ENCODE measurements around the gene TRPM6.

The TRPM6 gene

DNA sequence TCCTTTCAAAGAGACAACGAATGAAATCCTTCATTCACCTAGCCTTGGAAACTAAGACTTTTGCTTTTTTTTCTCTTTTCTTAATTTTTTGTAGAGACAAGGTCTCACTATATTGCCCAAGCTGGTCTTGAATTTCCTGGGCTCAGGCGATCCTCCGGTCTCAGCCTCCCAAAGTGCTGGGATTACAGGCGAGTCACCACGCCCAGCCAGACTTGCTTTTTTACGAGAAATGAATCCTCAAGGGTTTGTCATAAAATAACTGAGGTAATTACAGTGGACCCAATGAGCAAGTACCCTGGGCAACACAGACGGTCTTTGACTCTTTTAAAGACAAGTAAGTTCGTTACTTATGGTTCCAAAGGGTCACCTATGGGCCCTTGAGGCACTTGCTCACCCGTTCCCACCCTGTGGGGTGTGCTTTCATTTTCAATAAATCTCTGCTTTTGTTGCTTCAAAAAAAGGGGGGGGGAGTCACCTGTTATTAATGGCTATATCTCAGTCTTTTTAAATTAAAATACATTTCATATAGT is 70.4 kb downstream of the TRPM6 start:
- H3K27ac ChIP-seq: no peak overlapping the region
- TF ChIP-seq ZFX (IDR thresholded peaks at IDR 0.05): no peak
- TF ChIP-seq, protein P1, sequence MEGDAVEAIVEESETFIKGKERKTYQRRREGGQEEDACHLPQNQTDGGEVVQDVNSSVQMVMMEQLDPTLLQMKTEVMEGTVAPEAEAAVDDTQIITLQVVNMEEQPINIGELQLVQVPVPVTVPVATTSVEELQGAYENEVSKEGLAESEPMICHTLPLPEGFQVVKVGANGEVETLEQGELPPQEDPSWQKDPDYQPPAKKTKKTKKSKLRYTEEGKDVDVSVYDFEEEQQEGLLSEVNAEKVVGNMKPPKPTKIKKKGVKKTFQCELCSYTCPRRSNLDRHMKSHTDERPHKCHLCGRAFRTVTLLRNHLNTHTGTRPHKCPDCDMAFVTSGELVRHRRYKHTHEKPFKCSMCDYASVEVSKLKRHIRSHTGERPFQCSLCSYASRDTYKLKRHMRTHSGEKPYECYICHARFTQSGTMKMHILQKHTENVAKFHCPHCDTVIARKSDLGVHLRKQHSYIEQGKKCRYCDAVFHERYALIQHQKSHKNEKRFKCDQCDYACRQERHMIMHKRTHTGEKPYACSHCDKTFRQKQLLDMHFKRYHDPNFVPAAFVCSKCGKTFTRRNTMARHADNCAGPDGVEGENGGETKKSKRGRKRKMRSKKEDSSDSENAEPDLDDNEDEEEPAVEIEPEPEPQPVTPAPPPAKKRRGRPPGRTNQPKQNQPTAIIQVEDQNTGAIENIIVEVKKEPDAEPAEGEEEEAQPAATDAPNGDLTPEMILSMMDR (conservative IDR thresholded peaks at IDR 0.05): no peak

DNA sequence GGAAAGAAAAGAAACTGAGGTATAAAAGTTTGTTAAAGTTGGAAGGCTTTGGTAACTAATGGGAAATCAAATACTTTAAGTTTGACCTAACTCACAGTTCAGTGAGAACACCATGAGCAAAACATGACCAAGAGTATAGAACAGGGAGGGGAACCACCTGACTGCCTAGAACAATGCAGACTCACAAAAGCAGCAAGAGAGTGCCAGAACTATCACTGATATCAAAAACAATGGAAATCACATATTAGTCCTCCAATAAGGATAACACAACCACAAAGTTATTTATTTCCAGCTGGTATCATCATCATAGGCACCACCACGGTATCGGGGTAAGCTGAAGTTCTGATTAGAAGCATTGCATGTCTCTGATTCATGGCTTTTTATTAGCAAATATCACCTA is 77.5 kb downstream of the TRPM6 start:
- TF ChIP-seq, protein P1 (conservative IDR thresholded peaks at IDR 0.05): no peak
- TF ChIP-seq ZFX (IDR thresholded peaks at IDR 0.05): no peak
- H3K27ac ChIP-seq: no peak overlapping the region

DNA sequence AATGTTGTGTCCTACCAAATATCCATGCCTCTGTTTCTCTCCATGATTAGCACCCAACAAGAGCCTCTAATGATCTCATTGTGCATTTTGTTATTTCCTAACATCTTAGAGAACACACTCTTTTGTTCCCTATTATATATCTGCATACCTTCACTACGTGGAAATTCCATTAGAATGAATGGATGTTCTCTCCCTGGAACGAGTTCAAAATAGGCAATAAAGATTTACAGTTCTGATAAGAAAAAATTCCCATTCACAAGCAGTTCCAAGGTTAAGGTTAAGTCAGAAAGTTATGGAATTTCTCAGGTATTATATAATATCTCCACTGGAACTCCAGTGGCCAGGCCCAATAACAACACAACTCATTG is 83.7 kb downstream of the TRPM6 start:
- no peak for TF ChIP-seq ZFX (IDR thresholded peaks at IDR 0.05)
- TF ChIP-seq, protein P1 (conservative IDR thresholded peaks at IDR 0.05): no peak
- no peak overlapping the region for H3K27ac ChIP-seq

DNA sequence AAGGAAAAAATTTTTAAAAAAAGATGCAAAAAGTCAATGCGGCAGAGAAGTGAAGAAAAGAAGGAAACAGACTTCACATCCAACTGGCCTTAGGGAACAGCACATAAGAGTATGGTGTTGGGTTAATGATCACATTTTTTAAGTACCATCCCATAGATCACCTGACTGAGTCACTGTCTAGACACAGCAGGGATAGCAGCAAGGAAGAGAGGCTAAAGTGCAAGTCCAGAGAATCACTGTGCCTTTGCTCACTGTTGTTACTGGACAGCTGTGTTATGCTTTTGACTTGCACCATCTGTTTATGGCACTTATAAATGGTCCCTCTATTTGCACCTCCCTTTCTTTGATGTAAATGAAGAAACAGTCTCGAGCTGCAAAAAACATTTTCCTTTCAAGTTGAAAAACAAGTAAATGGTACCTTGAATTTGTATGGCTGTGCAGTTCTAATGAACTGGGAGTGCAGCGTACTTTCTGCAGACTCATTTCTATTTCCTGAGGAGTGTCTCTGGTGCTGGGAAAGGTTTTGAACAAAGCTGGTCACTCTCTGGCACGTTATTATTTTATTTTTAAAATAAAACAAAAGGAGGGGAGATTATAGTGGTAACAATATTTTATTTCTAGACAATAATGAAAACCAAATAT is 84.2 kb downstream of the TRPM6 start:
- H3K27ac ChIP-seq: no peak overlapping the region
- TF ChIP-seq ZFX (IDR thresholded peaks at IDR 0.05): no peak
- TF ChIP-seq, protein P1 (conservative IDR thresholded peaks at IDR 0.05): no peak

DNA sequence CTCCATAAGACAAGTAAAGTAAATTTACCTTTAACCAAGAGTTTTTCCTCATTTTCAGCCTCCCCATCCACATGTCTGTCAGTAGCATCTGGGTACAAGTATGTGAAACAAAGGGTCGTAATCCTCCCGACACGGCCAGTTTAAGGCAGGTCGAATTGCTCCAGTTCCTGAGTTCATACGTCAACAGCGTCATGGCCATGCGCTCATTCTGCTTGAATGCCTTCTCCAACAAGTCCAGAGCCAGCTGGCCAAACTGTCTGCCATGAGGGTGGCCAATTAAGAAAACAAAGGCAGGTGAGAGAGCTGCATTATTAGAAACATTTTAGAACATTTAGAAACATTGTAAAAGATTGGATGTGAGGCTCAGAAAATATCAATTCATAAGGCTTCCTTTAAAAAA is 87.5 kb downstream of the TRPM6 start:
- TF ChIP-seq ZFX (IDR thresholded peaks at IDR 0.05): no peak
- TF ChIP-seq, protein P1 (conservative IDR thresholded peaks at IDR 0.05): no peak
- H3K27ac ChIP-seq: no peak overlapping the region

DNA sequence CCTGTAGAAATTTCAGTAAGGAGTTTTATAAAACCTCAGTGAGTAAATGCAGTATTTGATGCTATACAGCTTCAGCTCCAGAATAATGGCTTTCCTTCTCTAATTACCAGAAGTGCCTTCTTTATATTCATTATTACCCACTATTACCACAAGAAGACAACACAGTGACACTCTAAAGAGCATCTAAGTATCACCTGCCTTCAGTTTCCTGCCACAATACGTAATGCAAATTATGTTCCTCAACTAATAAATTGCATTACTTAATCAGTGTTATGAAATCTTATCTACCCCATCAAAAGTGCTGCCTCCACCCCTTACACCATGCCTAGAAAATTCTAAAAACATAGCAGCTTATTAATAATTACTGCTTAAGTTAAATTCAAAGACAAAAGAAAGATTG is 91.9 kb downstream of the TRPM6 start:
- TF ChIP-seq, protein P1 (conservative IDR thresholded peaks at IDR 0.05): no peak
- no peak for TF ChIP-seq ZFX (IDR thresholded peaks at IDR 0.05)
- H3K27ac ChIP-seq: no peak overlapping the region

DNA sequence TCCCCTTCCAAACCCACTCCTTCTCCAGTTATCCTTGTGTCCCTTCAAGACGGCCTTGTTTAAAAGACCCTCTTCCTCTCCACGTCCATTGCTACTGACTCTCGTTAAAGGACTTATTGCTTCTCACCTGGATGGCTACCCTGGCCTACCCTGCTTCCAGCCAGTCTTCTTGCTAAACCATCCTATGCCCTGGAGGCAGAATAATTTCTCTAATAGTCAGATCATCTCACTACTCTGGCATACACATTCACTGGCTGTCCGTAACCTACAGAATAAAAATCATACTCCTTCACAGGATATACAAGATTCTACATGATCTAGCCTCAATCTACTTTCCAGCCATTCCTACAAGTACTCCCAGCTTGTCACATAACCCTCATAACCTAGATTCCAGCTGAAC is 92.6 kb downstream of the TRPM6 start:
- H3K27ac ChIP-seq: no peak overlapping the region
- TF ChIP-seq, protein P1 (conservative IDR thresholded peaks at IDR 0.05): no peak
- no peak for TF ChIP-seq ZFX (IDR thresholded peaks at IDR 0.05)
